Central memory CD4-positive, alpha-beta T cell (primary cell): Measurements from ENCODE around the gene SLC10A6.

Source experiments
- DNase-seq: peaks from one replicate; pipeline ENCODE4 v3.0.0; 2022

The SLC10A6 gene

GRCh38 chr4:86847571-86847970 lies 1.6 kb downstream of the SLC10A6 start:
- no peak for DNase-seq

- DNase-seq, result no peak
These were observed 2.3 kb downstream of the SLC10A6 start for GRCh38 chr4:86846921-86847320.

GRCh38 chr4:86845593-86845992 lies 3.6 kb downstream of the SLC10A6 start:
- no peak for DNase-seq

GRCh38 chr4:86841309-86841708 lies 7.9 kb downstream of the SLC10A6 start:
- DNase-seq, result no peak

- no peak for DNase-seq
These were observed 8.3 kb downstream of the SLC10A6 start for GRCh38 chr4:86840858-86841257.

GRCh38 chr4:86837691-86838503 lies 11.3 kb downstream of the SLC10A6 start:
- no peak for DNase-seq

GRCh38 chr4:86835677-86836076 lies 13.5 kb downstream of the SLC10A6 start:
- DNase-seq, result no peak

GRCh38 chr4:86834901-86835300 lies 14.3 kb downstream of the SLC10A6 start:
- DNase-seq, result no peak

GRCh38 chr4:86833615-86834014 lies 15.6 kb downstream of the SLC10A6 start:
- no peak for DNase-seq

GRCh38 chr4:86831262-86832130 lies 17.7 kb downstream of the SLC10A6 start:
- no peak for DNase-seq

- DNase-seq, result no peak
These were observed 23.7 kb downstream of the SLC10A6 start for GRCh38 chr4:86825511-86825910.

GRCh38 chr4:86822136-86822535 lies 27.0 kb downstream of the SLC10A6 start:
- DNase-seq, result no peak

GRCh38 chr4:86821151-86821550 lies 28.0 kb downstream of the SLC10A6 start:
- DNase-seq, result no peak

GRCh38 chr4:86819561-86819960 lies 29.6 kb downstream of the SLC10A6 start:
- DNase-seq, result no peak

GRCh38 chr4:86818841-86819240 lies 30.3 kb downstream of the SLC10A6 start:
- no peak for DNase-seq

- no peak for DNase-seq
These were observed 31.0 kb downstream of the SLC10A6 start for GRCh38 chr4:86818211-86818610.

GRCh38 chr4:86816501-86817273 lies 32.5 kb downstream of the SLC10A6 start:
- DNase-seq, result no peak

- DNase-seq, result no peak
These were observed 33.5 kb downstream of the SLC10A6 start for GRCh38 chr4:86815653-86816052.

GRCh38 chr4:86810847-86811246 lies 38.3 kb downstream of the SLC10A6 start:
- no peak for DNase-seq

GRCh38 chr4:86809809-86810208 lies 39.4 kb downstream of the SLC10A6 start:
- DNase-seq, result no peak

- DNase-seq, result no peak
These were observed 58.1 kb downstream of the SLC10A6 start for GRCh38 chr4:86791126-86791525.

- no peak for DNase-seq
These were observed 60.4 kb downstream of the SLC10A6 start for GRCh38 chr4:86788826-86789225.

GRCh38 chr4:86778175-86778574 lies 71.0 kb downstream of the SLC10A6 start:
- DNase-seq, result no peak
